NCI-H82 treated with DMSO at 0.1 percent for 48 hours (cell line): Measurements from ENCODE around the gene XIRP2.

Experiments used
- DNase-seq: peaks from one replicate; lab custom pipeline; 2025; ENCODE audit not compliant: unreplicated experiment; lab: John Stamatoyannopoulos, UW

The XIRP2 gene

DNA sequence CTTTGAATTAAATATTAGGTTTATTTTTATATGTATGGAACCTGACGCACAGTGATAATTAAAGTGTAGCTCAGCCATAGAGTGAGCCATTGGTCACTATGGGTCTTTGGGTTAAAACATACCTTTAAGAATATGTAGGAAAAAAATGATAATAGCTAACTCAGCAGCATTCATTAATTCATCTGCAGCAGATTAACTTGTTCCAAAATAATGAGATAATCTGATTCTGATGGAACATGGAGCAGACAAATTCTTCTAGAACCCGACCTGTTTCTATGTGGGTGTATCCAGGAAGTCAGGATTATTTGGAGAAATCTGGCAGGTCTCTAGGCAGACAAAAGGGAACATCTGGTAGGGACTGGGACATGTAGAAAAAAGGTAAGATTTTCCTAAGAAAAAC is at the start of gene XIRP2:
Gene XIRP2, plus strand, starts transcription at position 301 of the 400 bp plus-strand sequence. CDS start 15,003 bp downstream, outside the sequence.
- no peak for DNase-seq

- DNase-seq = no peak
These were observed 47.1 kb upstream of the XIRP2 start for GRCh38 chr2:166841152-166841551.

- no peak for DNase-seq
These were observed 46.6 kb upstream of the XIRP2 start for GRCh38 chr2:166841679-166842078.

GRCh38 chr2:166844111-166844510 is 44.2 kb upstream of the XIRP2 start:
- DNase-seq = no peak

DNA sequence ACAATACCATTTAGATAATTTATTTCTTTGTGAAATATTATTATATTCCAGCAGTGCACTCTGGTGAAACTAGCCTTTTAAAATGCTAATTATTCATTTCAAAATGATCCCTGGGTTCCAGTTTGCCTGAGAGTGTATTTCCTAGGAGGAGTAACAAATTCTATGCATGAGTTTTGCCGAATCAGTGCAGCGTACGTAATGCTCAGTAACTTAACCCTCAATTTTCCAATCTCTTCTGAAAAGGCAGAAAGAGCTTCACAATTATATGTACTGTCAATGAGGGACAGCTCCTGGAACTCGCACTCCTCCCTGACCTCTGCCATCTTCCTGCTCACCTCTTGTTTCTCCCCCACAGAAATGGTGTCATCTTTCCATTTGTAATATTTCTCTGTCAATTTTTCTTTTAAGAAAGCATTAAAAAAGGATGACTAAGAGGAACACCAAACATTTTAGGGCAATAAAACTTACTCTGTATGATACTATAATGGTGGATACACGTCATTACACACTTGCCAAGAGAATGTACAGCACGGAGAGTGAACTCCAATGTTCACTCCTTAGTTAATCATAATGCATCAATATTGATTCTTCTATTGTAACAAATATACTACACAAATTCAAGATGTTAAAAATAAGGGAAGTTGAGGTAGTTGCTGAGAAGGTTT is 25.7 kb upstream of the XIRP2 start:
- DNase-seq = no peak

DNA sequence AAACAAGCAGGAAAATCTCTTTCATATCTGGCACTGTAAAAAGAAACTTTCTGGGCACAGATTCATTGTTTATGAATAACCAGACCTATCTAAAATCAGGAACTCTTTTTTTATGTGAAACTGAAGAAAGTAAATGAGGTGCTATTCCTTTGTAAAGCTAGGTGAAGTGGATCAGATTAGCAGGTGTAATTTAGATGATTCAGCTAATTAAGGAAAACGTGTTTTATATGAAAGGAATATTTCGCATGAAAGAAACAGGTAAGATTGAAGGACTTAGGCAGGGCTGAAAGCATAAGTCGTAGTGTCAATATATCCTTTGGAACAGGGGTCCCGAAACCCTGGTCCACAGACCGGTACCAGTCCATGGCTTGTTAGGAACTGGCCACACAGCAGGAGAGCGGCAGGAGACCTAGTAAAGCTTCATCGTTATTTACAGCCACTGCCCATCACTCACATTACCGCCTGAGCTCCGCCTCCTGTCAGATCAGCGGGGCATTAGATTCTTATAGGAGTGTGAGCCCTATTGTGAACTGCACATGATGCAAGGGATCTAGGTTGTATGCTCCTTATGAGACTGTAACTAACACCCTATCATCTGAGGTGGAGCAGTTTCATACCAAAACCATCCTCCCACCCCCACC is 20.3 kb upstream of the XIRP2 start:
- DNase-seq = no peak

DNA sequence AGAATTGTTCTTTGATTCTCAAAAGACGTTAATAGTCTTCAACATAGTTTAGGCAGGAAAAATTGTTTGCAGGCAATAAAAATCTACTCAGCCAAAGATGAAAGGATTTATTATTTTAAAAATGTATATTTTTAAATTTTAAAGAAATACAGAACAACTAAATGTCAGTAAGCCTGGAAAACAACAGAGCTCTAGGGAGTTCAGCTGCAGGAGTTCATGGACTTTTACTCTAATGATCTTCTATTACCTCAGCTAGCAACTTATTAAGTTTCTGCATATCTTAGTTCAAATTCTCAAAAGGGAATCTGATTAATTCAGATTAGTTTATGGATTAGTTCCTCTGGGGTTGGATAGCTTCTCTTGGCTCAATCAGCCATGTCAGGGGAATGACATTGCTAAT is 17.9 kb upstream of the XIRP2 start:
- DNase-seq = peak; percentile 8

- no peak for DNase-seq
These were observed 7.1 kb upstream of the XIRP2 start for GRCh38 chr2:166881177-166881576.

- DNase-seq = no peak
These were observed 5.4 kb upstream of the XIRP2 start for GRCh38 chr2:166882851-166883250.

DNA sequence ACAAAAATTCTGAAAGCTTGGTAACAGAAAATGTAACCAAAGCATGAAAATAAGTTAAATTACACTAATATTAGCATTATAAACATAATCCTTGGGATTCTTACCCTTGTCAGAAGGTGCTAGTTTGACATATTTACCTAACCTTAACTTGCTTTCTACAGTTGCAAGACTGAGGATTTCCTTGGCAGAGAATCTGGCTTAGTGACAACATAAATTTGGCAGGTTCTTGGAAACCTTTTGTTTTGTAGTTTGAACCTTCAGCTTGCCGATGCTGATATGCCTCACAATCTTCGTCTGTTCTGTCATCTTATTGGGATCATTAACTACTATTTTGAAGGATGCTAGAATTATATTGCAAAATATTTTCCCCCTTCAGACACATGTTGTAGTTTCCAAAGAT is 3.4 kb downstream of the XIRP2 start:
- no peak for DNase-seq

- DNase-seq = no peak
These were observed 4.1 kb downstream of the XIRP2 start for GRCh38 chr2:166892397-166892796.

- DNase-seq = no peak
These were observed 7.0 kb downstream of the XIRP2 start for GRCh38 chr2:166895243-166895642.

- no peak for DNase-seq
These were observed 9.4 kb downstream of the XIRP2 start for GRCh38 chr2:166897666-166898065.

GRCh38 chr2:166899676-166900075 is 11.4 kb downstream of the XIRP2 start:
- DNase-seq = no peak

DNA sequence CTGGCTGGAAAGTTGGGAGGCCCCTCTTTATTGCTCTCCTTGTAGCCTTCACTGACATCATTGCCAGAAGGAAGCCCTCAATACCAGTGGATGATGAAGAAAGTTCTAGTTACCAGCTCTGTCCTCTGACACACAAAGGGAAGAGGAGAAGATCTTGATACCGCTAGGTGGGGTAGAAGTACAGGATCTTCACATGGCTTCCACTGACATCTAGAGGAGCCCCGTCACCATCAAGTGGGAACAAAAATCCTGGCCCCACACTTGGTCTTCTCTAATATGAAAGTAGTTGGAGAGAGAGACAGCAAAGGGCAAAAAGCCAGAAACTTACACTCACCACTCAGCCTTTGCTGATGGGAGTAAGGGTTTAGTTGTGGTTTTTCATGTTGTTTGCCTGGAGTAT is 12.4 kb downstream of the XIRP2 start:
- no peak for DNase-seq

GRCh38 chr2:166901336-166901735 is 13.1 kb downstream of the XIRP2 start:
- DNase-seq = no peak

- no peak for DNase-seq
These were observed 28.7 kb downstream of the XIRP2 start for GRCh38 chr2:166916987-166917386.

DNA sequence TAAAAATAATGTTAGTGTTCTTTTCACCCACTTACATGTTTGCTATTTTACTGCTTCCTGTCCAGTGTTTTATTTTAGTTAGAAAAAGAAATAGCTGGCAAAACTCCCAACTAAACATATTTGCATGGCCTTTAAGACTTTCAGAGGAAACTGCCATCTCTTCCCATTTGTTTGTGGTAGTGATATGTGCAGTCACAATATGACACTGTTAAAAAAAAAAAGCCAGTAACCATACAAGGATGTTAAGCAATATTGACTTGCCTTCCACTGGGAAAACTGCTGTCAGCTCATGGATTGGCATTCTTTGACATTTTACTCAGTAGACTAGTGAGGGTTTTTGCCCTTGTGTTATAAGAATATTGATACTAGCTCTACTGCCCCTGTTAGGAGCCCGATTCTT is 29.1 kb downstream of the XIRP2 start:
- no peak for DNase-seq

GRCh38 chr2:166921261-166921896 is 33.1 kb downstream of the XIRP2 start:
- no peak for DNase-seq

DNA sequence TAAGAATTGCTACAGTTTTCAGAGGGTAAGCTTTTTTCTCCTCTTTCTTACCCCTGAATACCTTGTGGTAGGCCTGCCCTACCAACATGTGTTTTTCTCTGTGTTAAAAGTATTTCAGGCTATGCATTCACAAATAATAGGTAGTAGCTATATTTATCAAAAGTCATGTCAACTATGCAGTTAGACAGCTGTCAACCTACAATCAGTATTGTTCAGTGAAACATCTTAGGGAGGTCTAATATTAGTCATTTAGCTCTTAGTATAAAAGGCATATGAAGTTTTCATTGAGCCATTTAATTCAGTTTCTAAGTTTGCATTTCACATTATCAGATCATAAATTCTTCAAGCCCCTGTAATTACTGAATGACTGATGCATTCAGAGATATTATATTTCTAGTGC is 36.7 kb downstream of the XIRP2 start:
- DNase-seq = no peak

DNA sequence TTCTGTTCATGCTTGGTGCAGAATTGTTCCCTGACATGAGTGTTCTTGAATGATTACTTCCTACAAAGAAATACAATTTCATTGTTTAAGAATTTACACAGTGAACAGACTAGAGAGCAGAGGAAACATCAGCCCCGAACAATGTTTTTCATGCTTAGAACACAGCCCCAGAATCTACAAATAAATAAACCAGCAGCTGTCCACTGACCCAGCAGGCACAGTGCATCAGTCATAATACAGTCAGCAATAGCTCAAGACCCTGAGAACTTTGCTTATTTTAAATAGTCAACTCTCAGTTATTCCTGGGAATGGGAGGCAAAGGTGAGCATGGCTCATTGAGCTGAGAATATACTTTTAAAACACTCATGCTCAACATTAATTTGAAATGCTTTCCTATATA is 38.4 kb downstream of the XIRP2 start:
- DNase-seq = no peak

GRCh38 chr2:166932032-166932431 is 43.8 kb downstream of the XIRP2 start:
- no peak for DNase-seq
